Lower leg skin (tissue), 4 donors: ENCODE measurements around the gene FGFBP3. TPM values are rescaled to one million over a fixed set of nuclear protein-coding genes. Genes with fewer than 3 reads are reported as not detected.
A peak's percentile ranks its signal among the peaks of the same experiment; 100 is the strongest.

Experiments
- DNase-seq, 2 donors: peaks; one replicate each; pipeline ENCODE4 v3.0.0-alpha.2; 2019; ENCODE audit warnings: low spot score in 2 of 2
- H3K4me3 ChIP-seq: fragments of 200-600 bp; sonication (generic); 2 replicates; pipeline ENCODE4 v1.5.1; 2017; ENCODE audit warnings: mild to moderate bottlenecking, low read depth; ENCODE audit not compliant: poor library complexity, severe bottlenecking
- CTCF ChIP-seq, 3 donors: fragments of 450-650 bp; IDR thresholded peaks; one replicate each; pipeline ENCODE4 v1.5.1; 2016; ENCODE audit warnings: antibody characterized with exemption in 3 of 3, mild to moderate bottlenecking in 3 of 3, moderate library complexity in 2 of 3
- POLR2A ChIP-seq, 2 donors: fragments of 450-650 bp; IDR thresholded peaks; one replicate each; pipeline ENCODE4 v1.6.1; 2016 to 2017; ENCODE audit warnings: antibody characterized with exemption in 2 of 2, mild to moderate bottlenecking in 1 of 2, moderate library complexity in 1 of 2
- WGBS, 2 donors: methylation state at CpG; one replicate each; pipeline ENCODE4 v1.1.5; 2018; 5-methylcytosine and 5-hydroxymethylcytosine counted together
- intact Hi-C: fragments of 100-400 bp; cut with DNase I; formaldehyde crosslinking; loops from one replicate; pipeline ENCODE4 v1.15.0; 2023; ENCODE audit warnings: low total_unique reads
- total RNA-seq, 4 donors: library from RNA; depleted of rRNA; stranded (reverse); fragments of >200 nt; gene quantifications; one replicate each; pipeline ENCODE4 v1.1.0, GENCODE V29; 2016

FGFBP3 gene
- total RNA-seq, 4 donors from 2014 or later = 0.69 to 1.6 (median 1.3) TPM

GRCh38 chr10:91908337-91909116, 759 bp downstream of the FGFBP3 start:
- peak; percentile 57 to 93 for DNase-seq
- TF ChIP-seq CTCF (IDR thresholded peaks at IDR 0.05) (no peak), POLR2A (IDR thresholded peaks at IDR 0.05) (no peak)
- WGBS, 2 donors = 0% methylated on average over 4 to 18 of the region's 93 CpGs
- H3K4me3 ChIP-seq = peak overlapping the region; percentile 52
- intact Hi-C loops = no loop called here

DNA sequence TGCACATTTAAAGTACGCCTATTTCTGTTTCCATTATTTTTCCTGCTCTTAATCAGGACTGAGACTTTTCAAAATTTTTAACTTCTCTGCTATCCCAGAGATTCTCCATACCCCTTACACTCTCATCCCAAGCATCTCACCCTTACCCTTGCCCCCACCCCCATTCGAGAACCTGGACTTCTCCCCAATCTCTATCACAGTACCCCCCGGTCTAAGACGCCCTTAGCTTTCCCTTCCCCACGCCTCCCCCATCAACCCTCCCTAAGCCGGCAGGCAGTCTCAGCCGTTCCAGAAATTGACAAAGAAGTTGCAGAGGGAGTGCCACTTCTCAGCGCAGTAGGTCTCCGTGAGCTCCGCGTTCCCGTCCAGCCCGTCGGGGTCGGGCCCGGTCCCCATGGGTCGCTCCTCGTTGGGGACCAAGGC, 1.4 kb downstream of the FGFBP3 start:
- WGBS, 2 donors = 3 to 4% methylated on average over 18 of the region's 18 CpGs
- DNase-seq = no peak
- peak overlapping the region; percentile 52 for H3K4me3 ChIP-seq
- intact Hi-C loops = no loop called here
- TF ChIP-seq POLR2A (IDR thresholded peaks at IDR 0.05) (no peak), CTCF (IDR thresholded peaks at IDR 0.05) (no peak)

GRCh38 chr10:91907033-91907594, 2.2 kb downstream of the FGFBP3 start:
- no peak overlapping the region for H3K4me3 ChIP-seq
- DNase-seq = peak in 1 of 2 donors; percentile 37
- TF ChIP-seq POLR2A (IDR thresholded peaks at IDR 0.05) = no peak
- TF ChIP-seq CTCF (IDR thresholded peaks at IDR 0.05) = no peak
- intact Hi-C loops = no loop called here
- WGBS, 2 donors = 67% methylated on average over 5 of the region's 5 CpGs

DNA sequence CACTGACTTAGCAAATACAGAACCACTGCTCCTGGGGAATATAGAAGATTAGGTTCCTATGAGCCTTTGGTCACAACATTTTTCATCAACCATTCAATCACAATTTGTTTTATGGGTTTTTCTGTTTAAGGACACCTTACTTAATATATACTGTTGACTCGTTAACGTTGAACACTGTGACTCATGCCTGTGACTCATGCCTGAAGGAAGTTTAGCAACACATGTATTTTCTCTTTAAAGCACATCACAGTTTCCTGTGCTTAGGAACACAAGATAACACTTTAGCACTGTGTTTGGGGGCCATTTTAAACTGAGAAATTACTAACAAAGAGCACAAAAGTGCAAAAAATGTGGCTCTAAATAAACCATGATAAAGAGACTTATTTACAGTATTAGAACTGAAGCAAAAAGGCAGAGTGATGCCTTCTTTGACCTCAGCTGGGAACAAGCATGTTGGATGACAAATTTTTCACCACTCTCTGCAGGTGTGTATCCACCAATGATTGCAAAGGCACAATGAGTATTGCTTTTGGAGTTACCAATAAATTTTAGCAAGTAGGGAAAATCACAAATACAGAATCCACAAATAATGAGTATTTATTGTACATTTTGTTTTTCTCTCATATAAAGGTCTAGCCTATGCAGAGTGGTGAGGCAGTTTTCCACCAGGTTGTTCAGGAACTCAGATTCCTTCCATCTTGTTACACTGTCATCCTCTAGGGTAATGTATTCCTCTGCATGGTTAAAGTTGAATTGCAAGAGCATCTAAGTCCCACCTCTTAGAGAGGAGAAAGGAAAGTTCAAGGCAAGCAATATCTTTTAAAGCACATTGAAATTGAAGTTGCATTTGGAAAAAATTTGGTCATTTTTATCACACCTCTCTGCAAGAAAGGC, 7.3 kb downstream of the FGFBP3 start:
- H3K4me3 ChIP-seq = no peak overlapping the region
- peak in 1 of 2 donors; percentile 60 for DNase-seq
- WGBS, 2 donors = 0 to 4% methylated on average over 2 of the region's 2 CpGs
- intact Hi-C loops = loop anchor here (2.0 kb wide), 1 partner anchor 37 kb away; no protein-coding TSS in a partner anchor
- TF ChIP-seq CTCF (IDR thresholded peaks at IDR 0.05) = no peak
- TF ChIP-seq POLR2A (IDR thresholded peaks at IDR 0.05) = no peak

GRCh38 chr10:91897421-91897820, 11.9 kb downstream of the FGFBP3 start:
- intact Hi-C loops = no loop called here
- no peak overlapping the region for H3K4me3 ChIP-seq
- DNase-seq = no peak
- TF ChIP-seq POLR2A (IDR thresholded peaks at IDR 0.05) (no peak), CTCF (IDR thresholded peaks at IDR 0.05) (no peak)
- WGBS, 2 donors = 62 to 72% methylated on average over 8 of the region's 8 CpGs
